ENCODE measurements around the gene CD109. TPM values are rescaled to one million over a fixed set of nuclear protein-coding genes. Genes with fewer than 3 reads are reported as not detected.

The CD109 gene
- total RNA-seq, 4 donors from 2014 or later = 1.9 to 7.4 (median 4.8) TPM

DNA sequence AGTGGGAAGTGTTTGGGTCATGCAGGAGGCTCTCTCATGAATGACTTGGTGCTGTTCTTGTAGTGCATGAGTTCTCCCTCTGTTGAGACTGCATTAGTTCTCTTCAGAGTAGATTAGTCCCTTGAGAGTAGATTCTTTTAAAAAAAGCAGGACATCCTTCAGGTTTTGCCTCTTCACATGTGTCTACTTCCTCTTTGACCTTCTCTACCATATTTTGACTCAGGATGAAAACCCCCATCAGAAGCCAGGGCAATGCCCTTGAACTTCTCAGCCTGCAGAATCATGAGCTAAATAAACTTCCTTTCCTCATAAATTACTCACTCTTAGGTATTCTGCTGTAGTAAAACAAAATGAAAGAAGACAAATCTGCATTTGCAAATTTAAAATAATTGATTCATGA, 170.3 kb downstream of the CD109 start:
- no peak for TF ChIP-seq POLR2AphosphoS5 (IDR thresholded peaks at IDR 0.05)
- TF ChIP-seq, protein P1, sequence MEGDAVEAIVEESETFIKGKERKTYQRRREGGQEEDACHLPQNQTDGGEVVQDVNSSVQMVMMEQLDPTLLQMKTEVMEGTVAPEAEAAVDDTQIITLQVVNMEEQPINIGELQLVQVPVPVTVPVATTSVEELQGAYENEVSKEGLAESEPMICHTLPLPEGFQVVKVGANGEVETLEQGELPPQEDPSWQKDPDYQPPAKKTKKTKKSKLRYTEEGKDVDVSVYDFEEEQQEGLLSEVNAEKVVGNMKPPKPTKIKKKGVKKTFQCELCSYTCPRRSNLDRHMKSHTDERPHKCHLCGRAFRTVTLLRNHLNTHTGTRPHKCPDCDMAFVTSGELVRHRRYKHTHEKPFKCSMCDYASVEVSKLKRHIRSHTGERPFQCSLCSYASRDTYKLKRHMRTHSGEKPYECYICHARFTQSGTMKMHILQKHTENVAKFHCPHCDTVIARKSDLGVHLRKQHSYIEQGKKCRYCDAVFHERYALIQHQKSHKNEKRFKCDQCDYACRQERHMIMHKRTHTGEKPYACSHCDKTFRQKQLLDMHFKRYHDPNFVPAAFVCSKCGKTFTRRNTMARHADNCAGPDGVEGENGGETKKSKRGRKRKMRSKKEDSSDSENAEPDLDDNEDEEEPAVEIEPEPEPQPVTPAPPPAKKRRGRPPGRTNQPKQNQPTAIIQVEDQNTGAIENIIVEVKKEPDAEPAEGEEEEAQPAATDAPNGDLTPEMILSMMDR (IDR thresholded peaks at IDR 0.05) = no peak
- TF ChIP-seq POLR2A (IDR thresholded peaks at IDR 0.05) = no peak
- no peak for TF ChIP-seq EP300 (IDR thresholded peaks at IDR 0.05; ENCODE audit: low read depth)
- H3K27me3 ChIP-seq = no peaks in the 10 kb centered on the region
- no peak overlapping the region for H3K4me3 ChIP-seq
- no peak for DNase-seq
- intact Hi-C loops (cut with DNase I; ENCODE audit: low total_unique reads) = no loop called here
- H3K36me3 ChIP-seq = no peaks in the 10 kb centered on the region
- no peak overlapping the region for H3K27ac ChIP-seq
- in situ Hi-C loops (cut with MboI; ENCODE audit: low pct_ligation_motif_present in 1 of 4, low pct_unique_long_range_greater_than_20kb in 1 of 4, low sequenced_read_pairs in 3 of 4) = loop anchor here in 2 of 4 donors (25.0 kb wide), 1 partner anchor 1346 kb away; the partner anchor contains the start of gene COL12A1 (in 2 of the 2)
- no peaks in the 10 kb centered on the region for H3K9me3 ChIP-seq
- H3K4me1 ChIP-seq = no peaks in the 10 kb centered on the region

DNA sequence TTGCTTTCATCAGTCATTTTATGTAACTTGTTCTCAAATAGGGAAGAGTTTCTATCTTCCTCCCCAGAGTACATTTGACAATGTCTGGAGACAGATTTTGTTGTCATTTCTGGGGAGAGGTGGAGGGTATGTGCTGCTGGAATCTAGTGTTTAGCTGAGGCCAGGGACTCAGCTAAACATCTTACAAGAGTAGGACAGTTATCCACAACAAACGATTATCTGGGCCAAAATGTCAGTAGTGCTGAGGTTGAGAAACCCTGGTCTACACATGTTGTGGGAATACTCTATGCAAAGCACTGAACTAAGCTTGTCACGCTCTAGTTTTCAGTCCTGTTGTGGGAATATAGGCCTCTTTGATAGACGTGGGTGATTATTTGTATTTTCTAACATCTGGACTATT, 171.4 kb downstream of the CD109 start:
- WGBS, 2 donors (ENCODE audit: low coverage in 1 of 2) = 45 to 50% methylated on average over 2 to 3 of the region's 3 CpGs
- intact Hi-C loops (cut with DNase I; ENCODE audit: low total_unique reads) (no loop called here), in situ Hi-C loops (cut with MboI; ENCODE audit: low pct_ligation_motif_present in 1 of 4, low pct_unique_long_range_greater_than_20kb in 1 of 4, low sequenced_read_pairs in 3 of 4) (loop anchor here in 2 of 4 donors (25.0 kb wide), 1 partner anchor 1345 kb away; the partner anchor contains the start of gene COL12A1 (in 2 of the 2))
- no peak overlapping the region for H3K27ac ChIP-seq
- no peak overlapping the region for H3K4me3 ChIP-seq
- H3K36me3 ChIP-seq = no peaks in the 10 kb centered on the region
- H3K27me3 ChIP-seq = no peaks in the 10 kb centered on the region
- H3K9me3 ChIP-seq = no peaks in the 10 kb centered on the region
- H3K4me1 ChIP-seq = no peaks in the 10 kb centered on the region
- no peak for DNase-seq
- TF ChIP-seq POLR2A (IDR thresholded peaks at IDR 0.05) (no peak), POLR2AphosphoS5 (IDR thresholded peaks at IDR 0.05) (no peak), EP300 (IDR thresholded peaks at IDR 0.05; ENCODE audit: low read depth) (no peak)
- TF ChIP-seq, protein P1 (IDR thresholded peaks at IDR 0.05) = no peak

DNA sequence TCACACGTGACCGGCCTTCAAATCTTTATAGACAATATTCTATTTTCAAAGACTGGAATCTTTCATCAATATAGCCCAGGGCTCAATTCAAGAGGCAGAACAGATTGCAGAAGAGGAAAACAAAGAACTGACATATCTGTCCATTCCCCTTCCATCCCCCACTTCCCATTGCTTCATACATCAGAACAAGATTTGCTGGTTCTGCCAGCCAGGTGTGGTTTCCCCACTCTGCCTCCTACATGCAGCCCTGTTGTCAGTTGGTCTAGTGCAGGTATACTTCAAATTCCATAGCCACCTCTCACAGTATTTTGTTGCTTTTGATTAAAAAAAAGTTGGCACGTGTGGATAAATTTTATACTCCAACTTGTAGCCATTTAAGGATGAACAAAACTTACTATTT, 174.9 kb downstream of the CD109 start:
- TF ChIP-seq, protein P1 (IDR thresholded peaks at IDR 0.05) = no peak
- TF ChIP-seq EP300 (IDR thresholded peaks at IDR 0.05; ENCODE audit: low read depth) = no peak
- TF ChIP-seq POLR2A (IDR thresholded peaks at IDR 0.05) = no peak
- no peak for TF ChIP-seq POLR2AphosphoS5 (IDR thresholded peaks at IDR 0.05)
- DNase-seq = no peak
- Histone ChIP-seq H3K9me3 (no peaks in the 10 kb centered on the region), H3K27me3 (no peaks in the 10 kb centered on the region), H3K27ac (no peak overlapping the region), H3K4me3 (no peak overlapping the region), H3K4me1 (no peaks in the 10 kb centered on the region), H3K36me3 (no peaks in the 10 kb centered on the region)
- intact Hi-C loops (cut with DNase I; ENCODE audit: low total_unique reads) (no loop called here), in situ Hi-C loops (cut with MboI; ENCODE audit: low pct_ligation_motif_present in 1 of 4, low pct_unique_long_range_greater_than_20kb in 1 of 4, low sequenced_read_pairs in 3 of 4) (loop anchor here in 2 of 4 donors (25.0 kb wide), 1 partner anchor 1341 kb away; the partner anchor contains the start of gene COL12A1 (in 2 of the 2))
- 66 to 80% methylated on average over 2 to 3 of the region's 3 CpGs for WGBS, 2 donors (ENCODE audit: low coverage in 1 of 2)

DNA sequence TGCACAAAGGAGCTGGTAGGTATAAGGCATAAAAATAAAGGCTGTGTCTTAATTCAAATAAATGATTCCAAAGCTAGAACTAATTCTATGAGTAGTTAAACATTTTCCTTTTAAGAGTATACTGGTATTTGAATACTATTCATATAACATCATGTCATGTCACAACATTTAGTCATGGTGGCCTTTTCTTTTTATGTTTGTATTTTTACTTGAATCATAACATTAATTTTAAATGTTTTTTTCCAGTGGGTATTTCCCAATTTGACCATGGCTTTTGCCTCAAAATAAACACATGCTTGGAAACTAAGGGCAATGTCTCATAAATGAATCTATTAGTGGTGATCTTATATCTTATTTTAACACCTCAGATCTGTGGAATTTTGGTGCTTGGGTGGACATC, 177.1 kb downstream of the CD109 start:
- TF ChIP-seq POLR2AphosphoS5 (IDR thresholded peaks at IDR 0.05) = no peak
- TF ChIP-seq, protein P1 (IDR thresholded peaks at IDR 0.05) = no peak
- TF ChIP-seq POLR2A (IDR thresholded peaks at IDR 0.05) = no peak
- no peak for TF ChIP-seq EP300 (IDR thresholded peaks at IDR 0.05; ENCODE audit: low read depth)
- in situ Hi-C loops (cut with MboI; ENCODE audit: low pct_ligation_motif_present in 1 of 4, low pct_unique_long_range_greater_than_20kb in 1 of 4, low sequenced_read_pairs in 3 of 4) = loop anchor here in 2 of 4 donors (25.0 kb wide), 1 partner anchor 1339 kb away; the partner anchor contains the start of gene COL12A1 (in 2 of the 2)
- Histone ChIP-seq H3K27me3 (no peaks in the 10 kb centered on the region), H3K4me3 (no peak overlapping the region), H3K9me3 (no peaks in the 10 kb centered on the region), H3K27ac (no peak overlapping the region), H3K36me3 (no peaks in the 10 kb centered on the region), H3K4me1 (no peaks in the 10 kb centered on the region)
- DNase-seq = no peak
- intact Hi-C loops (cut with DNase I; ENCODE audit: low total_unique reads) = no loop called here

Other genes with a start within 250 kb of the CD109 start
- gene CGAS, start 243.9 kb upstream of the CD109 start, total RNA-seq = 10 to 100 TPM in 1 of 4 donors, 1 to 10 TPM in 3; 1.8 to 11.2 (median 4.0) TPM
- 10 to 100 TPM in 3 of 4 donors, 1 to 10 TPM in 1; 9.6 to 27.7 (median 22.2) TPM for gene MTO1, start 234.5 kb upstream of the CD109 start, total RNA-seq
- gene EEF1A1, start 175.2 kb upstream of the CD109 start, total RNA-seq = 1,000 to 10,000 TPM; 2,654 to 8,743 (median 5,443) TPM
- 10 to 100 TPM; 13.7 to 57.3 (median 32.8) TPM for gene SLC17A5, start 42.2 kb upstream of the CD109 start, total RNA-seq